Stimulated activated CD4-positive, alpha-beta T cell treated with anti-CD3 and anti-CD28 coated beads, Interleukin-15, amount 100 ng/mL, for 1 hour (primary cell): ENCODE data around the gene NEU4.
"Not testable (repeated sequence)": the region's sequence is repeated elsewhere in the genome, so short reads cannot be mapped to it uniquely, and the experiment has no call there.

Experiments used
- DNase-seq, 2 donors: peaks; one replicate each; pipeline ENCODE4 v3.0.0-alpha.2; 2020; ENCODE audit warnings: low read depth in 1 of 2, low spot score in 1 of 2

The NEU4 gene

GRCh38 chr2:241798631-241799521, 10.1 kb upstream of the NEU4 start:
- no peak for DNase-seq

GRCh38 chr2:241799522-241800197, 9.3 kb upstream of the NEU4 start:
- DNase-seq = no peak

- DNase-seq = not testable (repeated sequence)
These were observed 8.6 kb upstream of the NEU4 start for GRCh38 chr2:241800198-241800903.

GRCh38 chr2:241801611-241802420, 7.2 kb upstream of the NEU4 start:
- no peak for DNase-seq

- no peak for DNase-seq
These were observed 6.3 kb upstream of the NEU4 start for GRCh38 chr2:241802421-241803318.

- DNase-seq = peak in 1 of 2 donors; percentile 18
These were observed 5.3 kb upstream of the NEU4 start for GRCh38 chr2:241803387-241804325.

GRCh38 chr2:241804326-241805229, 4.4 kb upstream of the NEU4 start:
- DNase-seq = no peak

- not testable (repeated sequence) for DNase-seq
These were observed 2.8 kb upstream of the NEU4 start for GRCh38 chr2:241806217-241806616.

- DNase-seq = no peak
These were observed 807 bp upstream of the NEU4 start for GRCh38 chr2:241808051-241808720.

- no peak for DNase-seq
These were observed 652 bp downstream of the NEU4 start for GRCh38 chr2:241809383-241810306.

GRCh38 chr2:241810307-241811200, 1.6 kb downstream of the NEU4 start:
- DNase-seq = no peak

GRCh38 chr2:241811201-241811951, 2.4 kb downstream of the NEU4 start:
- no peak for DNase-seq

- DNase-seq = no peak
These were observed 3.1 kb downstream of the NEU4 start for GRCh38 chr2:241811952-241812729.
